ENCODE measurements around the gene MR1. TPM values are rescaled to one million over a fixed set of nuclear protein-coding genes. Genes with fewer than 3 reads are reported as not detected.
"Not testable (repeated sequence)": the region's sequence is repeated elsewhere in the genome, so short reads cannot be mapped to it uniquely, and the experiment has no call there.

MR1 gene
- total RNA-seq, 1 donor from 2014 or later = 16.2 TPM

GRCh38 chr1:181038399-181038873 lies 4.7 kb downstream of the MR1 start:
- H3K27me3 Mint-ChIP-seq = no peaks in the 10 kb centered on the region
- peak; percentile 91 for DNase-seq
- intact Hi-C loops (cut with micrococcal nuclease) = loop anchor here (1.0 to 10.0 kb wide), 4 partner anchors 52 to 154 kb away; no protein-coding TSS in a partner anchor
- peak overlapping the region; percentile 69 for H3K27ac Mint-ChIP-seq
- peak overlapping the region; percentile 42 for H3K4me3 Mint-ChIP-seq
- no peaks in the 10 kb centered on the region for H3K9me3 Mint-ChIP-seq
- H3K4me1 Mint-ChIP-seq = peaks cover 68% of the 10 kb centered on the region
- H3K36me3 Mint-ChIP-seq (ENCODE audit: low read depth) = peaks cover 25% of the 10 kb centered on the region

- peaks cover 29% of the 10 kb centered on the region for H3K36me3 Mint-ChIP-seq (ENCODE audit: low read depth)
- peak overlapping the region; percentile 39 for H3K27ac Mint-ChIP-seq
- H3K4me3 Mint-ChIP-seq = no peak overlapping the region
- peaks cover 73% of the 10 kb centered on the region for H3K4me1 Mint-ChIP-seq
- intact Hi-C loops (cut with micrococcal nuclease) = no loop called here
- no peaks in the 10 kb centered on the region for H3K27me3 Mint-ChIP-seq
- no peak for DNase-seq
- no peaks in the 10 kb centered on the region for H3K9me3 Mint-ChIP-seq
These were observed 6.6 kb downstream of the MR1 start for GRCh38 chr1:181040284-181040865.

GRCh38 chr1:181043025-181043888 lies 9.5 kb downstream of the MR1 start:
- peak overlapping the region; percentile 18 for H3K4me3 Mint-ChIP-seq
- DNase-seq = peak; percentile 64
- intact Hi-C loops (cut with micrococcal nuclease) = no loop called here

GRCh38 chr1:181044449-181044966 lies 10.7 kb downstream of the MR1 start:
- Mint-ChIP-seq H3K36me3 (ENCODE audit: low read depth) (peaks cover 28% of the 10 kb centered on the region), H3K9me3 (no peaks in the 10 kb centered on the region), H3K27ac (peak overlapping the region; percentile 89), H3K4me1 (peaks cover 40% of the 10 kb centered on the region), H3K4me3 (peak overlapping the region; percentile 48), H3K27me3 (no peaks in the 10 kb centered on the region)
- DNase-seq = peak; percentile 87
- intact Hi-C loops (cut with micrococcal nuclease) = loop anchor here (1.0 to 2.0 kb wide), 2 partner anchors 18 to 46 kb away; no protein-coding TSS in a partner anchor

More at GRCh38 chr1:181043025-181043888, 9.5 kb downstream of the MR1 start:
- H3K36me3 Mint-ChIP-seq (ENCODE audit: low read depth) = peaks cover 32% of the 10 kb centered on the region
- H3K4me1 Mint-ChIP-seq = peaks cover 46% of the 10 kb centered on the region
- no peaks in the 10 kb centered on the region for H3K27me3 Mint-ChIP-seq
- no peaks in the 10 kb centered on the region for H3K9me3 Mint-ChIP-seq
- peak overlapping the region; percentile 81 for H3K27ac Mint-ChIP-seq

- H3K4me3 Mint-ChIP-seq, H3K9me3 Mint-ChIP-seq, H3K27ac Mint-ChIP-seq, DNase-seq, H3K27me3 Mint-ChIP-seq: not testable (repeated sequence)
- H3K4me1 Mint-ChIP-seq = peaks cover 30% of the 10 kb centered on the region
- intact Hi-C loops (cut with micrococcal nuclease) = loop anchor here (2.0 kb wide), 1 partner anchor 17 kb away; no protein-coding TSS in a partner anchor
- peaks cover 27% of the 10 kb centered on the region for H3K36me3 Mint-ChIP-seq (ENCODE audit: low read depth)
These were observed 12.2 kb downstream of the MR1 start for GRCh38 chr1:181045946-181046345.

GRCh38 chr1:181049378-181049777 lies 15.6 kb downstream of the MR1 start:
- Mint-ChIP-seq H3K27ac (no peak overlapping the region), H3K4me1 (peaks cover 10% of the 10 kb centered on the region), H3K9me3 (no peaks in the 10 kb centered on the region), H3K27me3 (no peaks in the 10 kb centered on the region), H3K36me3 (ENCODE audit: low read depth) (peaks cover 40% of the 10 kb centered on the region), H3K4me3 (no peak overlapping the region)
- intact Hi-C loops (cut with micrococcal nuclease) = no loop called here
- DNase-seq = no peak

GRCh38 chr1:181050922-181051321 lies 17.1 kb downstream of the MR1 start:
- no peak overlapping the region for H3K4me3 Mint-ChIP-seq

GRCh38 chr1:181056560-181056959 lies 22.8 kb downstream of the MR1 start:
- intact Hi-C loops (cut with micrococcal nuclease) = no loop called here
- Mint-ChIP-seq H3K4me1 (peaks cover 3% of the 10 kb centered on the region), H3K27ac (no peak overlapping the region), H3K4me3 (no peak overlapping the region), H3K9me3 (peaks cover 5% of the 10 kb centered on the region), H3K27me3 (no peaks in the 10 kb centered on the region), H3K36me3 (ENCODE audit: low read depth) (peaks cover 51% of the 10 kb centered on the region)
- no peak for DNase-seq

More at GRCh38 chr1:181050922-181051321, 17.1 kb downstream of the MR1 start:
- no peaks in the 10 kb centered on the region for H3K27me3 Mint-ChIP-seq
- H3K27ac Mint-ChIP-seq = no peak overlapping the region
- intact Hi-C loops (cut with micrococcal nuclease) = no loop called here
- no peak for DNase-seq
- peaks cover 1% of the 10 kb centered on the region for H3K4me1 Mint-ChIP-seq
- no peaks in the 10 kb centered on the region for H3K9me3 Mint-ChIP-seq
- H3K36me3 Mint-ChIP-seq (ENCODE audit: low read depth) = peaks cover 42% of the 10 kb centered on the region

- no peak for DNase-seq
- intact Hi-C loops (cut with micrococcal nuclease) = no loop called here
- Mint-ChIP-seq H3K4me1 (peaks cover 7% of the 10 kb centered on the region), H3K9me3 (peaks cover 5% of the 10 kb centered on the region), H3K27ac (no peak overlapping the region), H3K4me3 (no peak overlapping the region), H3K36me3 (ENCODE audit: low read depth) (peaks cover 50% of the 10 kb centered on the region), H3K27me3 (no peaks in the 10 kb centered on the region)
These were observed 23.3 kb downstream of the MR1 start for GRCh38 chr1:181057079-181057478.

GRCh38 chr1:181059435-181059834 lies 25.7 kb downstream of the MR1 start:
- peaks cover 42% of the 10 kb centered on the region for H3K36me3 Mint-ChIP-seq (ENCODE audit: low read depth)
- peaks cover 21% of the 10 kb centered on the region for H3K4me1 Mint-ChIP-seq
- peaks cover 5% of the 10 kb centered on the region for H3K9me3 Mint-ChIP-seq
- no peaks in the 10 kb centered on the region for H3K27me3 Mint-ChIP-seq
- H3K27ac Mint-ChIP-seq = no peak overlapping the region
- H3K4me3 Mint-ChIP-seq = no peak overlapping the region
- intact Hi-C loops (cut with micrococcal nuclease) = no loop called here
- DNase-seq = no peak

- Mint-ChIP-seq H3K27me3 (no peaks in the 10 kb centered on the region), H3K4me3 (no peak overlapping the region), H3K4me1 (peaks cover 21% of the 10 kb centered on the region), H3K9me3 (peaks cover 5% of the 10 kb centered on the region), H3K36me3 (ENCODE audit: low read depth) (peaks cover 39% of the 10 kb centered on the region), H3K27ac (no peak overlapping the region)
- no peak for DNase-seq
- intact Hi-C loops (cut with micrococcal nuclease) = no loop called here
These were observed 26.3 kb downstream of the MR1 start for GRCh38 chr1:181060066-181060465.

- H3K27ac Mint-ChIP-seq; intact Hi-C loops (cut with micrococcal nuclease); H3K27me3 Mint-ChIP-seq; DNase-seq; H3K9me3 Mint-ChIP-seq; H3K4me3 Mint-ChIP-seq: not testable (repeated sequence)
- Mint-ChIP-seq H3K36me3 (ENCODE audit: low read depth) (peaks cover 34% of the 10 kb centered on the region), H3K4me1 (peaks cover 20% of the 10 kb centered on the region)
These were observed 27.2 kb downstream of the MR1 start for GRCh38 chr1:181060947-181061346.

GRCh38 chr1:181061487-181061886 lies 27.7 kb downstream of the MR1 start:
- H3K4me3 Mint-ChIP-seq = no peak overlapping the region
- H3K4me1 Mint-ChIP-seq = peaks cover 20% of the 10 kb centered on the region
- peaks cover 2% of the 10 kb centered on the region for H3K27me3 Mint-ChIP-seq
- no peak overlapping the region for H3K27ac Mint-ChIP-seq
- no peak for DNase-seq
- H3K36me3 Mint-ChIP-seq (ENCODE audit: low read depth) = peaks cover 33% of the 10 kb centered on the region
- H3K9me3 Mint-ChIP-seq = peaks cover 5% of the 10 kb centered on the region
- intact Hi-C loops (cut with micrococcal nuclease) = no loop called here

All from activated CD4-positive, alpha-beta T cell treated with anti-CD3 and anti-CD28 coated beads, Interleukin-2, amount 10 ng/mL, durations not matched to agents 24 days and 14 days (primary cell).